ENCODE measurements around the gene PRKCB. TPM values are rescaled to one million over a fixed set of nuclear protein-coding genes. Genes with fewer than 3 reads are reported as not detected.

Gene PRKCB
- total and polyA plus RNA-seq, 2 donors (not counting 1 experiment from before 2014, with no cell fraction given) = 0.01 TPM; not detected in 1

DNA sequence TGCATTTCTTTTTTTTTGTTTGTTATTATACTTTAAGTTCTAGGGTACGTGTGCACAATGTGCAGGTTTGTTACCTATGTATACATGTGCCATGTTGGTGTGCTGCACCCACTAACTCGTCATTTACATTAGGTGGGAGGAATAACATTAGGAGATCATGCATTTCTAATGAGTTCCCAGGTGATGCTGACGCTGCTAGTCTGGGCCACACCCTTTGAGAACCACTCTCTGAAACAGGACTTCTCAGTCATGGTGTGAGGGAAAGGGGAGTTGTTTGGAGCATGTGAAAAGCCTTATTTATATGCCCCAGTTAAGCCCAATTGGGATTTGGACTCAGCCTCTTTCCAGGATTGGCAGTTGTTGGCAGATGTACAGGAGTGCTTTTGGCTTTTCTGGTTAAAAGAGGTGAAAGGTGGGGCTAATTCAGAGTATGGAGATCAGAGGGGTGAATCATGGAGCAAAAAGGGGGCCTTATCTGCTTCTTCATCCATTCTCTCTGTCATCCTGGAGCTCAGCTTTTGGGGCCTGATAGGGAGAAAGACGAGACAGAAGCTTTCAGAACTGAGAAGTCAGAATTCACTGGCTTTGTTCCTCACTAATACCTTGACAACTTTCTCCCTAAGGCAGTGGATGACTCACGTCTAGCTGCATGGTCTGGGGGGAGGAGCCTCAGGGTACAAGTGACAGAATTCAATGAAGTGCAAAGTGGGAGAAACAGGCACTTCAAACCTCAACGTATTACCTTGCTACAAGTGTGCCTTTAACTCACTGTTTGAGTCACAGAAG, 240.3 kb downstream of the PRKCB start:
- no peak for DNase-seq (ENCODE audit: low read depth in 2 of 2)
- Histone ChIP-seq H3K79me2 (ENCODE audit: control insufficient read depth, insufficient read depth, low read length) (no peaks in the 10 kb centered on the region), H3K27ac (ENCODE audit: insufficient read depth, low read length) (no peak overlapping the region), H3K4me2 (ENCODE audit: extremely low read depth, insufficient read depth, low read length) (no peak overlapping the region), H4K20me1 (ENCODE audit: control insufficient read depth, extremely low read depth, insufficient read depth, low read length) (no peaks in the 10 kb centered on the region), H3K4me1 (ENCODE audit: control insufficient read depth, extremely low read depth, insufficient read depth, low read length) (no peaks in the 10 kb centered on the region), H3K9me3 (ENCODE audit: control insufficient read depth, insufficient read depth, low read depth, low read length) (no peaks in the 10 kb centered on the region), H3K9ac (ENCODE audit: insufficient read depth, low read length) (no peak overlapping the region), H2AFZ (ENCODE audit: low read length) (no peak overlapping the region), H3K27me3 (ENCODE audit: control insufficient read depth, insufficient read depth, low read length) (no peaks in the 10 kb centered on the region), H3K36me3 (ENCODE audit: control insufficient read depth, insufficient read depth, low read length) (no peaks in the 10 kb centered on the region), H3K4me3 (replicated peaks in 1 of 4; ENCODE audit: control extremely low read depth in 1 of 4, insufficient read depth in 1 of 4, low read depth in 3 of 4, low read length in 4 of 4) (no peak overlapping the region)
- TF ChIP-seq, protein P1, sequence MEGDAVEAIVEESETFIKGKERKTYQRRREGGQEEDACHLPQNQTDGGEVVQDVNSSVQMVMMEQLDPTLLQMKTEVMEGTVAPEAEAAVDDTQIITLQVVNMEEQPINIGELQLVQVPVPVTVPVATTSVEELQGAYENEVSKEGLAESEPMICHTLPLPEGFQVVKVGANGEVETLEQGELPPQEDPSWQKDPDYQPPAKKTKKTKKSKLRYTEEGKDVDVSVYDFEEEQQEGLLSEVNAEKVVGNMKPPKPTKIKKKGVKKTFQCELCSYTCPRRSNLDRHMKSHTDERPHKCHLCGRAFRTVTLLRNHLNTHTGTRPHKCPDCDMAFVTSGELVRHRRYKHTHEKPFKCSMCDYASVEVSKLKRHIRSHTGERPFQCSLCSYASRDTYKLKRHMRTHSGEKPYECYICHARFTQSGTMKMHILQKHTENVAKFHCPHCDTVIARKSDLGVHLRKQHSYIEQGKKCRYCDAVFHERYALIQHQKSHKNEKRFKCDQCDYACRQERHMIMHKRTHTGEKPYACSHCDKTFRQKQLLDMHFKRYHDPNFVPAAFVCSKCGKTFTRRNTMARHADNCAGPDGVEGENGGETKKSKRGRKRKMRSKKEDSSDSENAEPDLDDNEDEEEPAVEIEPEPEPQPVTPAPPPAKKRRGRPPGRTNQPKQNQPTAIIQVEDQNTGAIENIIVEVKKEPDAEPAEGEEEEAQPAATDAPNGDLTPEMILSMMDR (conservative IDR thresholded peaks at IDR 0.05 in 1 of 2, IDR thresholded peaks at IDR 0.05 in 1 of 2; ENCODE audit: low read depth in 1 of 2, low read length in 2 of 2) = no peak

DNA sequence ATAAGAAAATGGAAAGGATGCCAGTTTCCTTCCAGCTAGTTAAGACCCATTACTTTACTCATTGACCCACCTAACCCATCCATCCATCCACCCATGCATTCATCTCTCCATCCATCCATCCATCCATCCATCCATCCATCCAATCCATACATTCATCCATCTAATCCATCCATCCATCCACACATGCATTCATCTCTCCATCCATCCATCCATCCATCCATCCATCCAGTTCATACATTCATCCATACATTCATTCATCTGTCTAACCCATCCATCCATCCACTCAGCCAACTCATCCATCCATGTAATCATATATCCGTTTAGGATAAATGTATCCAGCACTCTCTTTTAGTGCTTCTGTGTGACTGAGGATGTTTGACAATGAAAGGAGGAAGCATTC, 241.5 kb downstream of the PRKCB start:
- no peak for TF ChIP-seq EZH2 (IDR thresholded peaks at IDR 0.05; ENCODE audit: low read length, missing control alignments)
- TF ChIP-seq, protein P1 (conservative IDR thresholded peaks at IDR 0.05 in 1 of 2, IDR thresholded peaks at IDR 0.05 in 1 of 2; ENCODE audit: low read depth in 1 of 2, low read length in 2 of 2) = no peak
- Histone ChIP-seq H3K9ac (ENCODE audit: insufficient read depth, low read length) (no peak overlapping the region), H3K4me3 (replicated peaks in 1 of 4; ENCODE audit: control extremely low read depth in 1 of 4, insufficient read depth in 1 of 4, low read depth in 3 of 4, low read length in 4 of 4) (no peak overlapping the region), H3K27ac (ENCODE audit: insufficient read depth, low read length) (no peak overlapping the region), H3K36me3 (ENCODE audit: control insufficient read depth, insufficient read depth, low read length) (no peaks in the 10 kb centered on the region), H3K4me1 (ENCODE audit: control insufficient read depth, extremely low read depth, insufficient read depth, low read length) (no peaks in the 10 kb centered on the region), H4K20me1 (ENCODE audit: control insufficient read depth, extremely low read depth, insufficient read depth, low read length) (no peaks in the 10 kb centered on the region), H3K79me2 (ENCODE audit: control insufficient read depth, insufficient read depth, low read length) (no peaks in the 10 kb centered on the region), H2AFZ (ENCODE audit: low read length) (no peak overlapping the region), H3K9me3 (ENCODE audit: control insufficient read depth, insufficient read depth, low read depth, low read length) (no peaks in the 10 kb centered on the region), H3K4me2 (ENCODE audit: extremely low read depth, insufficient read depth, low read length) (no peak overlapping the region), H3K27me3 (ENCODE audit: control insufficient read depth, insufficient read depth, low read length) (no peaks in the 10 kb centered on the region)
- no peak for DNase-seq (ENCODE audit: low read depth in 2 of 2)

DNA sequence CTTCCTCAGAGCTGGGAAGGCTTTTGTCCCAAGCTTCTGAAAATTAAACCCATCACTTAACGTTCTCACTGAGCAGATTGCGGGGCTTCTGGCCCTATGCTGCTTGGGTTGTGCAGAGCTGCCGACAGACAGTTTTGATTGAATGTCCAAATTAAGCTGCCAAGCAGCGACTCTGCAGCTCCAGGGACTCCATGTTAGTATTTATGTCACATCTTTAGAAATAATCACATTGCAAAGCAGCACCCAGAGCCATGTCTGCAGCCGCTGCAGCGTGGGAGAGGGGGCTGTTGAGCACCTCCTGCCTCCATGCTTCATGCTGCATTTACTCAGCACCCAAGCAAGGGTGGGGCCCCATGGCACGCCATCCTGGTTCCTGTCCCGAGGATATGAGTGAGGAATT, 242.2 kb downstream of the PRKCB start:
- Histone ChIP-seq H3K9ac (ENCODE audit: insufficient read depth, low read length) (no peak overlapping the region), H2AFZ (ENCODE audit: low read length) (no peak overlapping the region), H3K79me2 (ENCODE audit: control insufficient read depth, insufficient read depth, low read length) (no peaks in the 10 kb centered on the region), H3K9me3 (ENCODE audit: control insufficient read depth, insufficient read depth, low read depth, low read length) (no peaks in the 10 kb centered on the region), H4K20me1 (ENCODE audit: control insufficient read depth, extremely low read depth, insufficient read depth, low read length) (no peaks in the 10 kb centered on the region), H3K4me2 (ENCODE audit: extremely low read depth, insufficient read depth, low read length) (no peak overlapping the region), H3K4me1 (ENCODE audit: control insufficient read depth, extremely low read depth, insufficient read depth, low read length) (no peaks in the 10 kb centered on the region), H3K36me3 (ENCODE audit: control insufficient read depth, insufficient read depth, low read length) (no peaks in the 10 kb centered on the region), H3K4me3 (replicated peaks in 1 of 4; ENCODE audit: control extremely low read depth in 1 of 4, insufficient read depth in 1 of 4, low read depth in 3 of 4, low read length in 4 of 4) (no peak overlapping the region), H3K27ac (ENCODE audit: insufficient read depth, low read length) (no peak overlapping the region), H3K27me3 (ENCODE audit: control insufficient read depth, insufficient read depth, low read length) (no peaks in the 10 kb centered on the region)
- no peak for DNase-seq (ENCODE audit: low read depth in 2 of 2)
- TF ChIP-seq, protein P1 (conservative IDR thresholded peaks at IDR 0.05 in 1 of 2, IDR thresholded peaks at IDR 0.05 in 1 of 2; ENCODE audit: low read depth in 1 of 2, low read length in 2 of 2) = no peak
- no peak for TF ChIP-seq EZH2 (IDR thresholded peaks at IDR 0.05; ENCODE audit: low read length, missing control alignments)
